H1 (cell line): ENCODE data around the gene SMG1. TPM values are rescaled to one million over a fixed set of nuclear protein-coding genes. Genes with fewer than 3 reads are reported as not detected.

Experiments used
- CTCF ChIA-PET: fragments of 300-600 bp; sonication (Branson Sonifier 250); formaldehyde crosslinking; loops from one replicate; lab custom pipeline; 2021; ENCODE audit not compliant: partially characterized antibody; lab: Charles Lee
- POLR2A ChIA-PET: fragments of 300-600 bp; sonication (Branson Sonifier 250); formaldehyde crosslinking; loops from one replicate; lab custom pipeline; 2021; ENCODE audit warnings: inconsistent platforms; ENCODE audit not compliant: partially characterized antibody; lab: Charles Lee
- DNase-seq, 2 experiments: peaks; one replicate each; pipeline versions ENCODE4 v3.0.0 to v3.0.0-alpha.2; 2010 to 2022; ENCODE audit warnings: low spot score in 2 of 2, low read depth in 1 of 2, mixed read lengths in 1 of 2
- FAIRE-seq: peaks from 2 replicates; lab custom pipeline; 2011; peaks lifted over from hg19 to GRCh38; lab: Jason Lieb, UNC
- H2AFZ ChIP-seq: 2 replicates; pipeline ENCODE4 v1.8.1; 2012; ENCODE audit warnings: low read length, inconsistent platforms
- H2AK5ac ChIP-seq: 2 replicates; pipeline ENCODE4 v1.6.1; 2013; ENCODE audit warnings: low read depth, low read length
- H2BK120ac ChIP-seq: replicated peaks from 2 replicates; pipeline ENCODE3; 2013; ENCODE audit warnings: low read depth, low read length, inconsistent platforms
- H2BK12ac ChIP-seq: 2 replicates; pipeline ENCODE4 v1.6.1; 2013; ENCODE audit warnings: low read depth, low read length
- H2BK15ac ChIP-seq: 2 replicates; pipeline ENCODE4 v1.6.1; 2013; ENCODE audit warnings: low read length
- H2BK20ac ChIP-seq: 2 replicates; pipeline ENCODE4 v1.6.1; 2013; ENCODE audit warnings: low read length
- H2BK5ac ChIP-seq: 2 replicates; pipeline ENCODE4 v1.6.1; 2013; ENCODE audit warnings: low read depth, low read length
- H3K14ac ChIP-seq: 2 replicates; pipeline ENCODE4 v1.6.1; 2013; ENCODE audit warnings: inconsistent platforms; ENCODE audit not compliant: insufficient read length
- H3K18ac ChIP-seq: 2 replicates; pipeline ENCODE4 v1.6.1; 2013; ENCODE audit warnings: low read length; ENCODE audit errors: extremely low read depth
- H3K23ac ChIP-seq: 2 replicates; pipeline ENCODE4 v1.6.1; 2013; ENCODE audit warnings: inconsistent platforms; ENCODE audit not compliant: insufficient read length
- H3K23me2 ChIP-seq: 2 replicates; pipeline ENCODE4 v1.6.1; 2013; ENCODE audit warnings: low read depth, low read length
- H3K27ac ChIP-seq: 2 replicates; pipeline ENCODE4 v1.6.1; 2011; ENCODE audit warnings: low read depth, low read length, inconsistent platforms
- H3K27me3 ChIP-seq, 4 experiments: replicated peaks in 1 of 4; 1 replicate in 1 of 4; 2 replicates in 3 of 4; pipeline versions ENCODE4 v1.6.1 to v1.8.1; 2011 to 2013; ENCODE audit warnings: low read length in 3 of 4, mild to moderate bottlenecking in 3 of 4, inconsistent platforms in 2 of 4, mixed read lengths in 2 of 4, moderate library complexity in 1 of 4; ENCODE audit not compliant: control insufficient read depth in 3 of 4, insufficient read depth in 3 of 4; ENCODE audit errors: extremely low read depth in 1 of 4
- H3K36me3 ChIP-seq, 4 experiments: 2 replicates each; pipeline versions ENCODE4 v1.6.1 to v1.8.1; 2011 to 2013; ENCODE audit warnings: mild to moderate bottlenecking in 4 of 4, low read length in 3 of 4, moderate library complexity in 2 of 4, control low read depth in 1 of 4, inconsistent platforms in 1 of 4; ENCODE audit not compliant: insufficient read depth in 4 of 4, control insufficient read depth in 2 of 4
- H3K4ac ChIP-seq: replicated peaks from 2 replicates; pipeline ENCODE3; 2013; ENCODE audit warnings: low read length, low read depth, mixed read lengths, inconsistent platforms; ENCODE audit not compliant: insufficient read length
- H3K4me1 ChIP-seq, 4 experiments: replicated peaks in 1 of 4; 1 replicate in 1 of 4; 2 replicates in 3 of 4; pipeline versions ENCODE4 v1.6.1 to v1.8.1; 2011 to 2013; ENCODE audit warnings: low read length in 3 of 4, inconsistent platforms in 2 of 4, mixed read lengths in 1 of 4; ENCODE audit not compliant: insufficient read depth in 4 of 4, control insufficient read depth in 3 of 4
- H3K4me2 ChIP-seq, 2 experiments: 2 replicates each; pipeline versions ENCODE4 v1.6.1 to v1.8.1; 2011 to 2013; ENCODE audit warnings: low read depth in 2 of 2, low read length in 2 of 2, control low read depth in 1 of 2, inconsistent platforms in 1 of 2, mild to moderate bottlenecking in 1 of 2; ENCODE audit not compliant: insufficient read depth in 1 of 2
- H3K4me3 ChIP-seq, 4 experiments: fragments of 200-600, 300-600 bp in 1 of 4; sonication (generic), shearing (Covaris generic), sonication (Bioruptor Twin) in 1 of 4; 2 replicates each; pipeline versions ENCODE4 v1.5.1 to v1.8.1; 2011 to 2016; ENCODE audit warnings: low read length in 4 of 4, low read depth in 3 of 4, control low read depth in 2 of 4, inconsistent platforms in 2 of 4, mild to moderate bottlenecking in 2 of 4, mixed read lengths in 1 of 4, moderate library complexity in 1 of 4; ENCODE audit not compliant: insufficient read depth in 2 of 4; ENCODE audit errors: extremely low read depth in 1 of 4
- H3K56ac ChIP-seq: replicated peaks from 2 replicates; pipeline ENCODE3; 2013; ENCODE audit warnings: low read depth, mild to moderate bottlenecking, mixed read lengths, low read length, inconsistent platforms; ENCODE audit not compliant: insufficient read length
- H3K79me1 ChIP-seq: 2 replicates; pipeline ENCODE4 v1.6.1; 2013; ENCODE audit warnings: low read depth, low read length, control low read depth
- H3K79me2 ChIP-seq, 2 experiments: 2 replicates each; pipeline versions ENCODE4 v1.6.1 to v1.8.1; 2012 to 2013; ENCODE audit warnings: low read length in 2 of 2, mild to moderate bottlenecking in 2 of 2, inconsistent platforms in 1 of 2; ENCODE audit not compliant: insufficient read depth in 2 of 2, control insufficient read depth in 1 of 2
- H3K9ac ChIP-seq, 4 experiments: replicated peaks in 1 of 4; 1 replicate in 1 of 4; 2 replicates in 3 of 4; pipeline versions ENCODE4 v1.6.1 to v1.8.1; 2011 to 2013; ENCODE audit warnings: low read depth in 3 of 4, low read length in 3 of 4, control low read depth in 2 of 4, mild to moderate bottlenecking in 2 of 4, moderate library complexity in 2 of 4, inconsistent platforms in 1 of 4; ENCODE audit errors: extremely low read depth in 1 of 4
- H3K9me3 ChIP-seq, 2 experiments: 2 replicates each; pipeline versions ENCODE4 v1.6.1 to v1.8.1; 2012 to 2013; ENCODE audit warnings: mild to moderate bottlenecking in 2 of 2, moderate library complexity in 2 of 2, control low read depth in 1 of 2, inconsistent platforms in 1 of 2, low read depth in 1 of 2, low read length in 1 of 2, mixed read lengths in 1 of 2; ENCODE audit not compliant: insufficient read depth in 2 of 2
- H4K20me1 ChIP-seq, 2 experiments: replicated peaks in 1 of 2; 2 replicates each; pipeline versions ENCODE3 to v1.8.1; 2011 to 2013; ENCODE audit warnings: inconsistent platforms in 2 of 2, low read length in 2 of 2, mild to moderate bottlenecking in 1 of 2; ENCODE audit not compliant: insufficient read depth in 2 of 2, control insufficient read depth in 1 of 2
- H4K5ac ChIP-seq: 2 replicates; pipeline ENCODE4 v1.6.1; 2013; ENCODE audit warnings: low read length, low read depth, mixed read lengths, inconsistent platforms; ENCODE audit not compliant: insufficient read length
- H4K8ac ChIP-seq: 2 replicates; pipeline ENCODE4 v1.8.0; 2013; ENCODE audit warnings: mild to moderate bottlenecking, moderate library complexity, low read length, inconsistent platforms; ENCODE audit not compliant: insufficient read depth; ENCODE audit errors: extremely low read depth
- H4K91ac ChIP-seq: replicated peaks from 2 replicates; pipeline ENCODE3; 2013; ENCODE audit warnings: low read length, mixed read lengths, inconsistent platforms; ENCODE audit not compliant: insufficient read length
- ATF2 ChIP-seq: IDR thresholded peaks from 2 replicates; pipeline ENCODE4 v1.6.1; 2012; ENCODE audit warnings: low read length, inconsistent platforms
- CEBPB ChIP-seq: IDR thresholded peaks from 2 replicates; pipeline ENCODE4 v1.6.1; 2012; ENCODE audit warnings: low read depth, low read length
- CREB1 ChIP-seq: IDR thresholded peaks from 2 replicates; pipeline ENCODE4 v1.6.1; 2012; ENCODE audit warnings: inconsistent platforms
- FOSL1 ChIP-seq: IDR thresholded peaks from 2 replicates; pipeline ENCODE4 v1.6.1; 2011; ENCODE audit warnings: mild to moderate bottlenecking, low read depth, low read length, moderate library complexity; ENCODE audit not compliant: insufficient read depth
- GTF2F1 ChIP-seq: IDR thresholded peaks from 2 replicates; pipeline ENCODE4 v1.6.1; 2012; ENCODE audit warnings: low read depth, low read length, improper control_type of control experiment, borderline replicate concordance
- JUN ChIP-seq: IDR thresholded peaks from 2 replicates; pipeline ENCODE4 v1.6.1; 2011; ENCODE audit warnings: low read depth, mild to moderate bottlenecking, improper control_type of control experiment, low read length
- POLR2A ChIP-seq, 2 experiments: IDR thresholded peaks; 1 replicate in 1 of 2; 2 replicates in 1 of 2; pipeline ENCODE4 v1.6.1; 2011; ENCODE audit warnings: low read depth in 2 of 2, low read length in 2 of 2, mild to moderate bottlenecking in 2 of 2; ENCODE audit errors: control extremely low read depth in 1 of 2
- TAF7 ChIP-seq: optimal IDR thresholded peaks from 2 replicates; pipeline ENCODE3; 2011; ENCODE audit warnings: low read depth, mild to moderate bottlenecking, inconsistent platforms, low read length, moderate library complexity, borderline replicate concordance
- USF2 ChIP-seq: IDR thresholded peaks from 2 replicates; pipeline ENCODE4 v1.6.1; 2011; ENCODE audit warnings: low read length, improper control_type of control experiment
- WGBS, 2 experiments: shearing (Covaris generic) in 1 of 2; methylation state at CpG; one replicate each; pipeline versions ENCODE4 v1.1.6 to v1.1.7; 2013 to 2015; ENCODE audit warnings: low lambda C conversion rate in 2 of 2, mixed read lengths in 2 of 2, inconsistent platforms in 1 of 2, low coverage in 1 of 2, missing lambda C conversion rate in 1 of 2; ENCODE audit not compliant: insufficient replicate concordance in 2 of 2, insufficient coverage in 1 of 2, insufficient read length in 1 of 2; ENCODE audit errors: extremely low coverage in 1 of 2, missing lambda C conversion rate in 1 of 2; 5-methylcytosine and 5-hydroxymethylcytosine counted together
- polyA plus RNA-seq, 7 experiments: library from polyadenylated mRNA; depleted of rRNA in 3 of 7; stranded (reverse) in 5 of 7; unstranded in 2 of 7; fragments of >200 nt in 5 of 7; fragments of 200-250 nt in 2 of 7; gene quantifications; 1 replicate in 5 of 7; 2 replicates in 1 of 7; 4 replicates in 1 of 7; pipeline versions ENCODE4 v1.2.1 to v1.2.3, GENCODE V29; 2011 to 2013; ENCODE audit warnings: missing spikeins in 2 of 7, mixed read lengths in 2 of 7
- total RNA-seq: library from RNA; stranded (reverse); fragmentation: NEBNext Ultra II Directional; extraction: Animal tissue kit (Norgen Biotek cat#: 25700); gene quantifications from 2 replicates; pipeline ENCODE4 v1.2.1, GENCODE V29; 2021

Gene SMG1
- total and polyA plus RNA-seq, 2 of the 8 experiments (the other 6 are each of a cell fraction or from before 2014, with no cell fraction given) = 14.9 to 90.6 TPM

- ChIA-PET POLR2A (interaction anchor here (1.4 kb wide), 1 partner anchor 16 kb away, joined by 4 read pairs; the partner anchor contains the start of gene SMG1), CTCF (no interaction called here)
- no peak overlapping the region for H3K56ac ChIP-seq
- TF ChIP-seq POLR2A (IDR thresholded peaks at IDR 0.05; ENCODE audit: control extremely low read depth in 1 of 2, low read depth in 2 of 2, low read length in 2 of 2) = no peak
- TF ChIP-seq USF2 = no peak
- TF ChIP-seq JUN = no peak
- TF ChIP-seq CREB1 = no peak
- no peak for TF ChIP-seq FOSL1
- no peak for TF ChIP-seq ATF2
- no peak for TF ChIP-seq TAF7
- TF ChIP-seq GTF2F1 = no peak
- no peak for TF ChIP-seq CEBPB
- no peak overlapping the region for H2AFZ ChIP-seq
- H2AK5ac ChIP-seq = no peak overlapping the region
- no peaks in the 10 kb centered on the region for H4K20me1 ChIP-seq
- H2BK12ac ChIP-seq = no peak overlapping the region
- H3K79me2 ChIP-seq = no peaks in the 10 kb centered on the region
- no peak overlapping the region for H3K9ac ChIP-seq
- no peak overlapping the region for H2BK20ac ChIP-seq
- H3K4me3 ChIP-seq = no peak overlapping the region
- no peaks in the 10 kb centered on the region for H3K79me1 ChIP-seq
- no peak overlapping the region for H3K18ac ChIP-seq
- no peak overlapping the region for H3K14ac ChIP-seq
- H3K36me3 ChIP-seq = no peaks in the 10 kb centered on the region
- H2BK120ac ChIP-seq = no peak overlapping the region
- FAIRE-seq (no peak), DNase-seq (no peak)
- H3K23me2 ChIP-seq = no peaks in the 10 kb centered on the region
- H2BK15ac ChIP-seq = no peak overlapping the region
- no peaks in the 10 kb centered on the region for H3K27me3 ChIP-seq
- H3K4me1 ChIP-seq = peaks cover 0 to 4% (median 0%) of the 10 kb centered on the region in 4 experiments; a peak in 2 of 7 replicates
- H3K23ac ChIP-seq = no peak overlapping the region
- no peak overlapping the region for H4K5ac ChIP-seq
- H3K4me2 ChIP-seq = no peak overlapping the region
- no peak overlapping the region for H3K4ac ChIP-seq
- H2BK5ac ChIP-seq = no peak overlapping the region
- no peak overlapping the region for H4K8ac ChIP-seq
- no peak overlapping the region for H3K27ac ChIP-seq
- H4K91ac ChIP-seq = no peak overlapping the region
- no peaks in the 10 kb centered on the region for H3K9me3 ChIP-seq
- 76% methylated on average over 1 of the region's 1 CpG; no CpG with 5 or more reads in 1 of the 2 experiments for WGBS, 2 experiments
These were observed 15.9 kb upstream of the SMG1 start for GRCh38 chr16:18942061-18942460.
